IPS-11a (cell line): ENCODE measurements around the gene ATP6V1C2.

Experiments used
- H3K4me3 ChIP-seq: one replicate; pipeline ENCODE4 v1.5.1; 2013; ENCODE audit warnings: low read depth, low read length, control low read depth

Gene ATP6V1C2

DNA sequence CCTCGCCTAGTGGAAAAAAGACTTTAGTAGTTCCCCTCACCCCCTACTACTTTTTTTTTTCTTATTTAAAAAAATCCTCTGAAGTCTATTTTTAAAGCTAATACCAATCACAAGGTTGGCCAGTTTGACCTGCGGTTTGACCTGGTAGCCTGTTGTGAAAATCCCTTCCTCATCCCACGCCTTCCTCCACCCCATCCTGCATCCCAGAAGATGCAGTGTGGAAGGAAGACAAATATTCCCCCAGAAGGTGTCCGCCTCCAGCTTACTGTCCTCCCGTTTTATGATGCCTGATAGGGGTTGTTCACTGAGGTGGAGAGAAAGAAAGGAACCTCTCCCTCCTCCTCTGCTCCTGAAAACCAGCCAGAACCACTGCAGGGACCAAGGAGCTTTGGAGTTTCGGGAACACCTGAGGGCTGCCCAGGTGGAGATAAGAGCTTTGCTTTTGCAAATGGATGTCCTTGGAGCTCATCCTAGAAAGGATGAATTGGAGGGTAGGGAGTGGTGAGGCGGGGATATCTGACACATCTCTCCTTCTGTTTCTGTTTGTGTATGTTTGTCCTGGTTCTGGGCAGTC is 909 bp downstream of the ATP6V1C2 start:
- H3K4me3 ChIP-seq: peak overlapping the region; percentile 47

DNA sequence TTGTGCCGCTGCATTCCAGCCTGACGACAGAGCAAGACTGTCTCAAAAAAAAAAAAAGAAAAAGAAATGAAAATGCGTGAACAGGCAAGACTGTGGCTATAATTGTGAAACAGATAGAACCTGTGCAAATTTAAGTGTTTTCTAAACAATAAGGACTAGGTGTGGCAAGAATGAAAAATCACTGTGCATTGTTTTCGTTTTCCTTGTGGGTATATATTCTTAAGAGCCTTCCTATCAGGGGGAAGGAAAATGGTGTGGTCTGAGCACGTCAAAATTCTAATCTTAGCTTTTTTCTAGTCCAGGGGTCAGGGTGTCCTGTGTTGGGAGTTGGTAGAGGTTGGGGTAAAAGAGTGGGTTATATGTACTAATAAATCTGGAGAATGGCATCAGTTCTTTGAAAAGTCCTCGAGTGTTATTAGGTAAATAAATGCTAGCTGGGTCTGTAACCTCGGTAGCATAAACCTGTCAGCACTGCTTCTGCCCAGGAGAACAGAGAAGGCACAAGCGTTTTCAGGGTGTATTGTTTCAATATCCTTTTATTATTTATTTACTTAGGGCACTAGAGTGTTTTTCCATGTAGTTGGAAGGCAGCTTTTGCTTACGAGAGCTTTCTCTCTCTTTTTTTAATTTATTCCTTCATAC is 11.6 kb downstream of the ATP6V1C2 start:
- no peak overlapping the region for H3K4me3 ChIP-seq

DNA sequence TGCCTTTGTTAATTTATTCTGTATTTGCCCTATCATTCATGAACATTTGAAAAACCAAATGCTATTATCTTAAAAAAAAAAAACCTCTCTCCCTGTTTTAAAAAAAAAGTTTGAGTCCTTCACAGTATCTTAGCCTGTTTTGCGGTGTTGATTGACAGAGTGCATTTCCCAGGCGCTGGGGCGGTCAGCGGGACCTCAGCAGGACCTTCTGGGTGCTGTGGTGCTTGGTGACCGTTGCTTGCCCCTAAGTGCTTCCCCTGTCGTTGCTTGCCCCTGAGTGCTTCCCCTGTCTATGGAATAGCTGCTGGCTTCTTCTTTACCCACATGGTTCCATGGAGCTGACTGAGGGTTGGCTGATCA is 12.1 kb downstream of the ATP6V1C2 start:
- no peak overlapping the region for H3K4me3 ChIP-seq

DNA sequence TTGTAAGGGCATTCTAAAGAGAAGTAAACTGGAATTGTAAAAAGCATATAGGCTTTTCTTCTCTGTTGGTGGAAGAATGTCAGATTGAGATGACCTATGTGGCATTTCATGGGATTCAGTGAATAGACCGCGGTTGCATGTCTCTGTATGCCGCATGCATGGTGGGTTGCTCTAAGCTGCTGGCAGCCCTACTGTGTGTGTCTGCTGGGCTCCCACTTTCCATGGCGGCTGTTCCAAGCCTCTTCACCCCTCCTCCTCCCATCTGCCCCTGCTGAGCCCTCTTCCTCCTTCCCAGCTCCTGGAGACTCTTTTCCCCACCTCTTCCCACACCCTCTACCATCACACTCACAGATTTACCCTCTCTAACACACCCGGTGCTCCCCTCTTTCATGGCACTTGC is 12.6 kb downstream of the ATP6V1C2 start:
- no peak overlapping the region for H3K4me3 ChIP-seq

DNA sequence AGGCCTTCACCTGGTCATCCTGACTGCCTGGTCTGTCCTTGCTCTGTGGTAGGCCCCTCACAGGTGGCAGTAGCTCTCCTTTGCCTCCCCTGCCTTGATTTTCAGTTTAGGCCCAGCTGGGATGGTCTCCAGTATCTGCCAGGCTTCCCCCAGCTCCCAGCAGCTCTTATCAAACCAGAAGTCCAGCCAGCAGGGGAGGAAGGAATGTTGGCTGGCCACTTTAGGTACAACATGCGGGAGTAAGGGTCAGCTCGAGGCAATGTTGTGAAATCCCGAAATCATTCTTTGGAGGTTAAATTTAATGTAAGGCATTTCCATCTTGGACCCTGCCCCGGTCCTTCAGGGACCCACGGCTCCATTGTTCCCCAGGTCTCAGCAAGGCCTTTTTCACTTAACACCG is 16.8 kb downstream of the ATP6V1C2 start:
- H3K4me3 ChIP-seq: no peak overlapping the region

DNA sequence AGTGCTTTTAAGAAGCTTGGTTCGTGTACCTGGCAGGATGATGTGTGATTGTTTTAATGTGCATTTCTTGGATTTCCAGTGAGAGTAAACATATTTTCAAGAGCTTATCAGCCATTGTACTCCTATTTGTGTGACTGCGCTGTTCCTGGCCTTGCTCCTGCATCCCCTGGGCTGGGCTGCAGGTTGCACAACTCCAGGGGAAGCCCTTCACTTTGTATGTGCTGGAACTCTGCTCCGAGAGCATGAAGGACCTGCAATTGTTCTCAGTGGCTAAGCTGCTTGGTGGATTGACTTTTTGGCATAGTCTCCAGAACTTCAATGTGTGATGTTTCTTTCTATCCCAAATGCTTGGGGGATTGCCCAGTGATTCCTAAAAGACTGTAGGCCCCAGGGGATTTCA is 18.8 kb downstream of the ATP6V1C2 start:
- no peak overlapping the region for H3K4me3 ChIP-seq

DNA sequence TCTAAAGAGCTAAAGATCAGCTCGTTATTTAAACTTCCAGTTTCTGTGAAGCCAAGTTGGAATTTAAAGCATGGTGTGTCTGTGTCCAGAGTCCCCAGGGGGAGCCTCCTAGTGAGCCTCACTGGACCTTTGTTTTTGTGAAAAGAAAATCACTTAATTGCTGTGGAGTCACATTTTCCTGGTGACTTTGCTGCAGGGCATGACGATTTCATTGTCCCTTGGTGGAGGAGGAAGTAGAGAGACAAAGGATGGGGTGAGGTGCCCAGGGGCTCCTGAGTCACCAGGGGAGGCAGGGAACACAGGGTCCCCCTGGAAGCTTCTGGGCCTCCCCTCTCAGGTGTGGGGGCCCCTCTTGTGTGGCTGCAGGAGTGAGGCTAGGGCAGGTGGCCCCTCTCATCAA is 19.7 kb downstream of the ATP6V1C2 start:
- no peak overlapping the region for H3K4me3 ChIP-seq

DNA sequence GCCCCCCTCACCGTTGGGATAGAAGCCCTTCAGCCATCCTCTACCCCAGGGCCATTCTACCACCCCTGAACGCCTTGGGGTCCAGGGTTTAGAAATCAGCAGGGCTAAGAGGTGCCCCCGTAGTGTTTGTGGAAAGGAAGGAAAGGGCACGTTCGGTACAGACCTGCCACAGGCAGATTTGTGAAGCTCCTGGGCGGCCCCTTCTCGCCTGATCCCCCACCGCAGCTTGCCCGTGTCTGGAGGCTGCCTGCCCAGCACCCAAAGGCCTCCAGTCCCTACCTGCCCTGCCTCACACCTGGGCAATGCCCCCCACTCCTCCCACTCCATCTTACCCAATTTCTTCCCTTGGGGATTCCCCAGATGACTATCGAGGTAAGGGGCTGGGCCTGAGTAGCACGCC is 21.2 kb downstream of the ATP6V1C2 start:
- H3K4me3 ChIP-seq: no peak overlapping the region

DNA sequence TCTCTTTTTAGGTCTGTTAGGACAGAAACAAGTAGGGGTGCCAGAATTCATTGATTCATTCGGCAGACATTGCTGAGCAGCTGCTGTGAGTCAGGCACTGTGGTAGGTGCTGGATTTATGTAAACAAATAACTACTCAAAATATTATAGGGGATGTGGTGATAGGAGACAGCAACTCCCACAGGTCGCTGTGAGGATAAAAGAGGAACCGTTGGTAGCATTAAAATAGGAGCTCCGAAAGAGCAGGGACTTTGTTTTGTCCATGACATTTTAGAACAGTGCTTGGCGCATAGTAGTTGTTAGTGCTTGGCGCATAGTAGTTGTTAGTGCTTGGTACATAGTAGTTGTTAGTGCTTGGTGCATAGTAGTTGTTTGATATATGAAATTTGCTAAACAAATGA is 29.2 kb downstream of the ATP6V1C2 start:
- H3K4me3 ChIP-seq: no peak overlapping the region

DNA sequence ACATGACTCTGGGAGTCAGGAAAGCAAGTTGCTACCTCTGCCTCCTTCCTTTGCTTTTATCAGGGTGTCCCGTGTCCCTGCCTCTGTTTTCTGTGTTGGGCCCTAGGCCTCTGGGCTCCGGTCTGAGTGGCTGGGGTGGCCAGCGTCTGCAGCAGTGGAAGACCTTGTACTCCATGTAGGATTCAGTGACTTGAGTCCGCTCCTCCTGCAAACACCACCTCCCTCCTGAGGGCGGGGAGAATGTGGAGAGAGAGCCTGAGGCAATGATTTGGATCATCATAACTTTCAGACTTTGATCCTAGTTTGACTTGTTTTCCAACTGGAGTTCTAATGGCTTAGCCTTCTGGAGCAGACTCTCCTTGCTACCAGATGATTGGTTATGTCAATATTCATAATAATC is 30.8 kb downstream of the ATP6V1C2 start:
- no peak overlapping the region for H3K4me3 ChIP-seq

DNA sequence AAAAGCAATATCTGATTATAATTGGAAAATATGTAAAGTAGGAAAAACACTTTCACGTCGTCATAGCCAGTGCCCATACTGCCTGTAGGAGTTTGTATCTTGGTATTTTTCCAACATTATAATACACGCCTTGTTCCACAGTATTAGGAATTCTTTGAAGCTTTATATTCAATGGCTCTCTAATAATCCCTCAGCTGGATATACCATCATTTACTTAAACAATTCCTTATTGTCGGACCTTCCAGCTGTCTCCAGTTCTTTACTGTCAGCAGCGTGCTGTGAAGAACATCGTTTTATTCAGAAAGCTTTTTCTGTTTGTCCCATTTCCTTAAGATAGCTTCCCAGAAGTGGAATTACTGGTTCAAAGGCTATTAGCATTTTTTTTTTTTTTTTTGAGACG is 31.7 kb downstream of the ATP6V1C2 start:
- H3K4me3 ChIP-seq: no peak overlapping the region

DNA sequence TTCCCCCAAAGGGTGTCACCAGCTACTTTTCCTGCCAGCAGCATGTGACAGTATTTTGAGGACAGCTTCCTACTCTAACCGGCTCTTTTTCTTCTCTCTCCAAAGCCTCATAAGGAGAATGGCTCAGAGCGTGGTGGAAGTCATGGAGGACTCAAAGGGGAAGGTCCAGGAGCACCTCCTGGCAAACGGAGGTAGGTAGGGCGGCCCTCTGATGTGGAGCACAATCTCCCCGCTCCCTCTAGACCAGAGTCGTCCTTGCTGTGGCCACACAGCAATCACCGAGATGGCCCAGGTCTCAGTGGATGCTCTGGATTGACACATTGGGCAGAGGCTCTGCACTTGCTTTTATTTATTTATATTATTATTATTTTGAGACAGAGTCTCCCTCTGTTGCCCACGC is 32.4 kb downstream of the ATP6V1C2 start:
- no peak overlapping the region for H3K4me3 ChIP-seq

DNA sequence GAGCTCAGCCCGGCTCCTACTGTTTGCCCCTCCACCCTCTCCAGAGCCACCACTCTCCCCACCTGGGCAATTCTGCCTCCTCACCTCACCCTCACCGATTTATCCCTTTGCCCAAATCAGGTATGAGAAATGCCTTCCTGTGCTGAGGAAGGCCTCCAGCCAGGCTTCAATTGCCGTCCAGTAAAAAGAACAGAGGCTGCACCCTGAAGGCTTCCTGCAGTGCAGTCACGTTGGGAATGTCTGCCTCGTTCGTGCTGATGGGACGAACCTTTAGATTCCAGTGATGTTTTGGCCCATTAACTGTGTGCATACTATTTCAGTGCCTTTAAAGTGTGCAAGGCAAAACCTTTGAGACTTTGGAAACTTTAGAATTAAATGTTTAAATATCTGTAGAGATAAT is 34.2 kb downstream of the ATP6V1C2 start:
- H3K4me3 ChIP-seq: no peak overlapping the region

DNA sequence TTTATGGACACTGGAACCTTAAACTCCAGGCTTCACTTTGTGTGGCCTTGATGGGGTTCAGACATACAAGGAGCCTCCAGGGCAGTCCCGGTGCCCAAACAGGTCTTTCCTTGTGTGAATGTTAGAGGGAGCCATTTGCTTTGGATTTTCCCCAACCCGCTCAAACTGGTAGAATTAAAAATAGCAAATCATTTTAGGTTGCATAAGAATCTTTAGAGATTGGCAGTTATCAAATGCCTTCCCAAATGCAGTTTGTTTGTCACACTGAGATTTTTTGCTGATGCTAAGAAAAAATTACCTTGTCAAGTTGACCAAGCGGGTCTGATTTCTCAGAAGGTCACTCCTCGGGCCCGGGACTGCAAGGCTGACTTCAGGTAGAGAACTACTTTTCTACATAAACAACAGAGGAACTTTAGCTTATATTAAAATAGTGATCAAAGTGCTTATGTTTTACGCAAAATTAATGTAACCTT is 36.4 kb downstream of the ATP6V1C2 start:
- H3K4me3 ChIP-seq: no peak overlapping the region

DNA sequence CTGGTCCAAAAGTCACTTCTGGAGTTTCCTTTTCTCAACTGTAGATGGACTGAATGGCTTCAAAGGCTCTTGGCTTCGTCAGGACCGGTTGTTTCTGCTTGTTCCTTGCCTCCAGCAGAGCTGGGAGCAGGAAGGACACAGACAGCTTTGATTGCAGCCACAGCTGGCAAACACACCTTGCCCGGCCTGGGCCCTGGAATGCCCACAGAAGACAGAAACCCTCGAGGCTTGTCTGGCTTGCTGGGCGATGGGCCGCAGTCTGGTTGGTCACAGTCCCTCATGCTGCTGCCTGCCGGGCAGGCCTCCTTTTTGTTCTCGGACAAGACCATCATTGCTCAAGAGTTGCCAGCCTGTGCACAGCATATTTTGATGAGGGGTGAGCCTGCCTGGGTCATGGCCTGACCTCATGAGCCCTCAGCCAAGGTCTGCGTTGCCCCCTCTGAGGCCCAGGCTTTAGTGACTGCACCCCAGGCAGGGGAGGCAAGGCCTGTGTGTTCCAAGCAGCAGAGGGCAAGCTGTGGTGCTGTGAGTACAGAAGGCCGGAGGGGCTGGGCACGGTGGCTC is 37.8 kb downstream of the ATP6V1C2 start:
- H3K4me3 ChIP-seq: no peak overlapping the region

DNA sequence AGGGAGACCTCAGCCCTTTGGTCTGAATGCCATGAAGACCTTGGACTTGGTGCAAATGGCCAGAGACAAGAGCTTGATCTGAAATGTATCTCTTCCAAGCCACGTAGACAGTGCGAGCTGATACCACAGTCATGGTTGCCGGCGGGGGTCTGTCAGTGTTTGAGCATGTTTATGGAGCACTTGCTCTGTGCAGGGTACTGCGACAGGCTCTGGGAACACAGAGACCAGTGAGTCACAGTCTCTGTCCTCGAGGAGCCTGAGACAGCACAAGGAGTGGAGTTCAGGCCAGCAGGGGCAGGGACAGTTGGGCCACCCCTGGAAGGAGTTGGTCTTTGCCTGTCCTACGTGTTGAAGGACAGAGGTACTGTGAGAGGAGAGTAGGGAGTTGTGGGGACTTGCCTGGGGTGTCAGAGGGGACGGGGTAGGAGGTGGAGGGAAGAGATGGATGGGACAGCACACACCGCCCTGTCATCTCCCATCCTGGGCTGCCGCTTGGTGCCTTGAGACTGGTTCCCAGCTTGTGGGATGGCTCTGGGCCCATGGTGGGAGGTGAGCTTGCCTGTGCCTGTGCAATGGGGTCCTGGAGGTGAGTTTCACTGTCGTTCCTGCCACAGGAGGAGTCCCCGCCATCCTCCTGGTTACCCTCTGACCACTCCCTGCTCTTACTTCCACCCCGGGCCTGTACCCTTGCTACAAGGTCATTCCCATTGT is 39.5 kb downstream of the ATP6V1C2 start:
- no peak overlapping the region for H3K4me3 ChIP-seq

DNA sequence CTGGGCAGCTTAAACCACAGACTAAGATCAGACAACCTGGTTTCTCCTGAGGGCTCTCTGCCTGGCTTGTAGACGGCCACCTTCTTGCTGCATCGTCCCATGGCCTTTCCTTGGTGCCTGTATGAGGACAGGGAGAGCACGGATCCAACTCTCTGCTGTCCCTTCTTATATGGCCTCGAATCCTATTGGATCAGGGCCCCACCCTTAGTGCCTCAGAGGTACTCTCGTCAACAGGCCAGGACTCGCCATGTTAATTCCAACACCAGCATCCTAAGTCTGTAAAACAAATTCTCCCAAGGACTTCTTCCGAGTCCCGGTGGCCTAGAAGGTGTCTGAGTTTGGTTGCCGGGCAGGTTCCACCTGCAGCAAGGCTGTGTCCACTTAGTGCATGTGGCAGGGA is 40.2 kb downstream of the ATP6V1C2 start:
- H3K4me3 ChIP-seq: no peak overlapping the region

DNA sequence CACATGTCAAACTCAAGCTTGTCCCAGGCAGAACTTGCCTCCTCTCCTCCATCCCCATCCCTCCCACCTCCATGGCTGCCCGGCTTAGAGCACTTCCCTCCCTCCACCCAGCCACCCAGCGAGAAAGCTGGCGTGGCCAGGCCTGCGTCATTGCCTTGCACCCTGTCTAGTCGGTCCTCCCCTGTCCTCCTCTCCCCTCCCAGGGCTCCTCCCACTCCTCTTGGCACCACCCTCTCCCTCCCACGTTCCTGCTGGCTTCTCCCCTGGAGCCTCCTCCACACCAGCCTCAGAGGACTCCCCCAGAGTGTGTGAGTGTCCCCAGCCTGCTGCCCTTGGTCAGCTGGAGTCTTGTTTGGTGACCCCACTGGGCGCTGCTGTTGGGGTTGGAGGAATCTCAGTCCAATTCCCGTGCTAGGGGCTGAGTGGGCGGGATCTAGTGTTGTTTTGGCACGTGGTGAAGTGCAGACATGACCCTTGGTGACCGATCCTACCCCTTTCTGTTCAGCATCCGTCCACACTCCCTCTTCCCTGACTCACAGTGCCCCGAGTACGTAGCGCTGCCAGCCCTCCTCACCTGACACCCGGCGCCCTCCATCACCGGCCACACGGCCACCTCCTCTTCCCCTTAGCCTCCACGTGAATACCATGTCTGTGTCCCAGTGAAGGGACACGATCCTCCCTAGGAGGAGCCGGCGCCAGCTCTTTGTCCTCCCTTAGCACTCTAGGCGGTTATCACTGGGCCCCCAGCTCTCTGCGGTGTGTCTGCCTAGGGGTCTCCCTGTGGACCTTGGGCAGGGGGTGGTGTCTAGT is 41.4 kb downstream of the ATP6V1C2 start:
- H3K4me3 ChIP-seq: no peak overlapping the region

DNA sequence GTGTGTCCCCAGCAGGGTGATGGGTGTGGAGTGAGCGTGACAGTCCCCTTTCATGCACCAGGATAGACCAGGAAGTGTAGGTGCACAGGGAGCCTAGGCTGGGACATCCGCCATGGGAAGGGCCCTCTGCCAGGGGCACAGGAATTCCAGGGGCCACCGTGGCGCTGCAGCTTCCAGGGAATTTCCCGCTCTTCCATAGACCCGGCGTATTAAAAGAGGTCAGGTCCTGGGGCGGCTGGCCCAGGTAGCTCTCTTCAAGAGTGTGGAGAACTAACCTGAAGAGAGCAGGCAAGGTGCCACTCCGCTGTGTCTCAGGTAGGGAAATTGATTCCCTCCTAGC is 42.0 kb downstream of the ATP6V1C2 start:
- no peak overlapping the region for H3K4me3 ChIP-seq

DNA sequence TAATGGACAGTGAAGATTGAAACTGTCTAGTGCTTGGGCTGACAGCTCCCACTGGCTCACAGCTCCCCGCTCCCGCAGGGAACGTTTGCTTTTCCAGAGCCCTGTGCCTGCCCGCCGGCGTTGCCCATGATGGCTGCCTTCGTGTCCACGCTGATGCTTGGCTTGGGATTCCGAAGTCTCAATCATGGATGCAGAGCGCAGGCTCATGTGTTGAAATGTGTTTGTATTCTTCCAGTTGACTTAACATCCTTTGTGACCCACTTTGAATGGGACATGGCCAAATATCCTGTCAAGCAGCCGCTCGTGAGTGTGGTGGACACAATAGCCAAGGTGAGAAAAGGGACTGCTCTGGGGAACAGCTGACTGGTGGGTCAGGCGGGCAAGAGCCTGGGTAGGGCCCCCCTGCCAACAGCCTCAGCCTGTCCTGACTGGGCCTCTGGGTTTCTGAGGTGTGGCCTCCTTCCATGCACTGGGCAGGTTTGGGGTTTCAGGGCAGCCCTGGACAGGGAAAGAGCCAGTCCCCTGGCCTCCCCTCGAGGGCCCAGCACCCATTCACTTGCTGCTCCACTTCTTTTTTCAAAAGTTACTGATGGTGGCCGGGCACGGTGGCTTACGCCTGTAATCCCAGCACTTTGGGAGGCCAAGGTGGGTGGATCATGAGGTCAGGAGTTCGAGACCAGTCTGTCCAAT is 42.8 kb downstream of the ATP6V1C2 start:
- H3K4me3 ChIP-seq: no peak overlapping the region

DNA sequence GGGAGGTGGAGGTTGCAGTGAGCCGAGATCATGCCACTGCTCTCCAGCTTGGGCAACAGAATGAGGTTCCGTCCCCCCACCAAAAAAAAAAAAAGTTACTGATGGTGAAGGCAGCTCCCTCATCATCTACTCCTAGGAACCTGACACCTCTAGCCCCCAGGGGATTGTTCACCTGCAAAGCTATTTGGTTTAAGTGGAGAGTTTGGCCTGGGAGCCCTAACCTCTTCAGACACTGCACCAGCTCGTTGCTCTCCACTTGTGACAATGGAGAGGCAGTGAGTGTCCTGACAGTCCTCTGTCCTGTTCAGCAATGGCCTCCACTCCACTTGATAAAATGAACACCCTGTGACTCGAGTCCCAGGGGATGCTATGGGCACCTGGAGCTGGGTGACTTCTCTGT is 43.5 kb downstream of the ATP6V1C2 start:
- no peak overlapping the region for H3K4me3 ChIP-seq
